ENCODE measurements around the gene SF3A1.

Gene SF3A1

DNA sequence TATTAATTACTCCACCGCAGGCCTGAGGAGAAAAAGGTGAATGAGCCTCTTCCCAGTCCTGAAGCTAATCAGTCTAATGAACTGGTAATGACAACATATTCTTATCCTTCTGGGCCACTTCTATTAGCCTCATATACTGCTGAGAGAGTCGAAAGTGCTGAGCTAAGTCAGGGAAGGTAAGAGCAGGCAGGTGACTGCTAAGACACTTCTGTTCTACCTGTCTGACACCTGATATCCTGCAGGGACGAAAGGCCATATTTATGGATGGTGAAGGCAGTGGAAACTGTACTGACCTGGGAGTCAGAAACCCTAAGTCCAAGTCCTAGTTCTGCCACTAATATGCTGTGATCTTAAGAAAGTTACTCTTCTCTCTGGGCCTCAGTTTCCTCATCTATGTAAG is 33.4 kb downstream of the SF3A1 start:
- DNase-seq (ENCODE audit: low spot score), result no peak

DNA sequence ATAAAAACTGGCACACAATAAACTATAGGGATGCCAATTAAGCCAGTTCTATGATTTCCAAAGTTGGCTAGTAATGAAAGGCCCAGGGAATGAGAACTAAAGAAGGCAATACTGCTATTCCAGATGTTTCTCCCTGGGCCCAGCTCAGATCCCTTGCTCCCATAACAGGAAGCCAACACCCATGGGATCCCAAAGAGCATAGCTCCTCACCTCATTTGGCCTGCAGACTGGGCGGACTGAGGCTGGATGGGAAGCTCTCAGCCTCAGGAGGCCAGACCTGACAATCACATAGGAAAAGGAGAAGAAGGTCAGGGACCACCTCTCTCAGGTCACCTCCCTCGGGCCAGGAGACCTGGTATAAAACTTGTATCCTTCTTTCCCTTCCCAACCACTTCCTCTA is 35.2 kb downstream of the SF3A1 start:
- DNase-seq (ENCODE audit: low spot score), result no peak

DNA sequence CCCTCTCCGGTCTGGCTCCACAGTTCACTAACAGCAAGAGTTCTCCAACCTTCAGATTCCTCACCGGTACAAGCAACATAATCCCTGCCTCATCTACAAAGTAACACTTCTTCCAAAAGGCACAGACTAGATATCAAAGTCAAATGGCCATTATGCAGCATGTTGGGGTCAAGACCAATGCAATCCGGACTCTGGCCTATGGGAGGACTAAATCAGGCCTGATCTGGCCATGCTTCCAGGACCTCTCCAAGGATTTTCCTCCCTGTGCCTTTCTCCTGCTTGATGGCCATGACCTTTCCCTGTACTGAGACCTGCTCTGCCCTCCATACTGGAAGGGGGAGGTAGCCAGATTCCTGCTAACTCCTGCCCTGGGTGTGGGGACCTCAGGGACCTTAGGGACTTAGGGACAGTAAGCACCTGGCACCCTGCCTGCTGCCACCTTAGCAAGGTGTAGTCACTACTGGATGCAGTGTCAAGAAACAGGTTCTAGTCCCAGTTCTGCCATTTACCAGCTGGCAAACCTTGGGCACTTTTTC is 36.6 kb downstream of the SF3A1 start:
- DNase-seq (ENCODE audit: low spot score), result no peak

DNA sequence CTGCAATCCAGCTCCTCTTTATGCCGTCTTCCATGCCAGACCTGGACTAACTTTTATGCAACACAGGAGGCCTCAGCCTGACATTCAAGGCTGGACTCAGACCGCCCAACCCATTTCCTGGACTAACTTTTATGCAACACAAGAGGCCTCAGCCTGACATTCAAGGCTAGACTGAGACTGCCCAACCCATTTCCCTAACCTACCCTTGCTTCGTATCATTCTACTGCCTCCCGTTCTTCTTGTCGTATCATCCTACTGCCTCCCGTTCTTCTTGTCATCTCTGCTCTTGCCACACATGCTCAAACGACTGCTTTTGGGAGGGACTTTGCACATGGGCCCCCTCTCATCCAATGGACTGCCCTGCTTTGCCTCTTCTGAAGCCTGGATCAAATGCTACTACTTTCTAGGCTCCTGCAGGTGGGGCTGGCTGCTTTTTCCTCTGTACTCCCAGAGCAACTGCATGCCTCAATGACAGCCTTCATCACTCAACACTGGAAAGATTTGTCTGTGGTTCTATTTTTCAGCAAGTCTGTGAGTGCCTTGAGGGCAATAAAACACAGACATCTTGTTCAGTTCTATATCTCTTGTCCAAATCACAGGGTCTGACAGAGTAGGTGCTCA is 37.8 kb downstream of the SF3A1 start:
- no peak for DNase-seq (ENCODE audit: low spot score)

DNA sequence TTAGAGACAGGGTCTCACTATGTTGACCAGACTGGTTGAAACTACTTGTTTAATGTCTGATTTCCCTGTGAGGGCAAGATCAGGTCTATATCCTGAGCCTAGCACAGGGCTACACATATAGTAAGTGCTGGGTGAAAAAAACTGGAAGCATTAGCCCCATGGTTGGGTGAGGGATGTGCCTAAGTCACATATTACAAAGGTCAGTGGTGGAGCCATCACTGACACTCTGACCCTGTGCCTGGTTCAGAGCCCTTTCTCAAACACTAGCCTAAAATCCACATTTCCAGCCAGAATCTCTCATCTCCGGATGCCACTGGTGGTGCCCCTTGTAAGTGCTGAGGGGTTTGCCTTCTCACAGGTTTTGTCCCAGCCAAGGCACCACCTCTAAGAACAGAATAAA is 38.9 kb downstream of the SF3A1 start:
- DNase-seq (ENCODE audit: low spot score), result no peak

DNA sequence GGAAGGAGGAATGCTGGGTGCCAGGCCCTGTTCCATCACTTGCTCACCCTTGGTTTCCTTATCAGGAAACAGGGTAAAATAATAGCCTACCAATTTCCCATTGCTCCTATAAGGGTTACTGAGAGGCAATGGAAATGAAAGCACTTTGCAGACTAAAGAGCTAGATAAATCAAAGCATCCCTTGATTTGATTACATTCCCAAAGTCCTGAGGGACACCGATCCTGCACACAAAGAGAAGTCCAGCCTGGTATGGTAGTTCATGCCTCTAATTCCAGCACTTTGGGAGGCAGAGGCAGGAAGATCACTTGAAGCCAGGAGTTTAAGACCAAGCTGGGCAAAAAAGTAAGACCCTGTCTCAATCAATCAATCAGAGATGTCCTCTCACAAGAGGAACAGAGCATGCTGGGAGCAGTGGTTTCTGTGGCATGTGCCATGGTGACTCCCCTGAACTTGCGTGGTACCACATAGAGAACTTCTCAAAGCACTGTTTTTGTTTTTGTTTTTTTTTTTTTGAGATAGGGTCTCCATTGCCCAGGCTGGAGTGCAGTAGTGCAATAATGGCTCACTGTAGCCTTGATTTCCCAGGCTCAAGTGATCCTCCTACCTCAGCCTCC is 40.6 kb downstream of the SF3A1 start:
- DNase-seq (ENCODE audit: low spot score), result no peak

DNA sequence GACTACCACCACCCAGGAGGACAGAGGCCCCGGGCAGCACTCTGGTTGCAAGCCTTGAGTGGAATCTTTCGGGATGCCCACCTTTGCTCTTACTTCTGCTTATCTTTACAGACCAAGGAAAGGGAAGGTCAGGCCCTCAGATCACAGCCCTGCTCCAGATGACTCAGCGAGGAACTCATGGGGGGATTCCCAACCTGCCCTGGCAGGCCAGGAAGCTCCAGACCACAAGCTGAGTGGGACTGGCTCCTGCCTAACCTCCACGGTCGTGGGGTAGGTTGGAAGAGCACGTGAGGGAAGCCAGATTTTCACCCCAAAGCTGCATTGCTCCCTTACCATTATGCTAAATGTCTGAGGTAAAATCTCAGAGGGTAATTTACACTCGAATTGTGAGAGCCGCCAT is 41.8 kb downstream of the SF3A1 start:
- peak; percentile 53 for DNase-seq (ENCODE audit: low spot score)

DNA sequence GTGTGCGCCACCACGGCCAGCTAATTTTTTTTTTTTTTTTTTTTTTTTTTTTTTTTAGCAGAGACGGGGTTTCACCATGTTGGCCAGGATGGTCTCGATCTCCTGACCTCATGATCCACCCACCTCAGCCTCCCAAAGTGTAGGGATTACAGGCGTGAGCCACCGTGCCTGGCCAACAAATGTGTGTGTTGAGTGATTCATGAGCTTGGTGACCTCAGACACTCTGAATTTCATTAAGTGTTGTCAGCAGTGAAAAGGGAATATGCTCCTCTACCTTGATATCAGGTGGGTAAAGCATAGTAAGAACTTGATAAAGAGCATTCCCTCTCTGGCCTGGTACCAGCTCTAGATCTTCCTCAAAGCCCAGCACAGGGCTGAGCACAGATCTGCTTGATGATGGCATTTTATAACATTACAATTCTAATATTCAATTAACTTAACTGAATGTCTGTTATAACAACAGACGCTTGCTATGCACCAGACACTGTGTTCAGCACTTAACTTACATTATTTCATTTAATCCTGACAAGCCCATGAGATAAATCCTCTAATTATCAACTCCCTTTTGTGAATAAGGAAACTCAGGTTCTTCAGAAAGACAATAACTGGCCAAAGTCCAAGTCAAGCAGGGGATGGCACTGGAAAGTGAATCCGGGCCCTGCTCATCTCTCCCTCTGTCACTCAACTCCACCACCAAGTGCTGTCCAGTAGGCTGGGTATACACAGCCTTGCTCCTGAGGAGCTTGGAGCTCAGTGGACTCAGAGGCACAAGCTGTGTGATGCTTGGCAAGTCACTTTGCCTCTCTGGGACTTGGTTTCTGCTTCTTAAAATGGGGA is 42.9 kb downstream of the SF3A1 start:
- no peak for DNase-seq (ENCODE audit: low spot score)

DNA sequence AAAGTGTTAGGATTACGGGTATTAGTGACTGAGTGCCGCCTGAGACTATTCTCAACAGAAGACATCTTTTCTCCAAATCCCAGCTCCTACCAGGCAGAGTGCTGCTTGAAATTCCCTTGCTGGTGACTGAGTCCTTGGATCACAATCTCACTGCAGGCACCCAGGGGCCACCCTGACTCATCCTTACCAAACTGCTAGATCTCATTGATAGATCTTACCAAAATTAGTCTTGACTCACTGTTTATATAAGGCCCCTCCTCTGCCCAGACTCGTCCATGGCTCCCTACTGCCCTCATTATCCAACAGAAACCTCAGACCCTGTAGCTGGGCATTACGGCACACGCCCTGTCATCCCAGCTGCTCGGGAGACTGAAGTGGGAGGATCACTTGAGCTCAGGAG is 44.6 kb downstream of the SF3A1 start:
- DNase-seq (ENCODE audit: low spot score), result no peak

DNA sequence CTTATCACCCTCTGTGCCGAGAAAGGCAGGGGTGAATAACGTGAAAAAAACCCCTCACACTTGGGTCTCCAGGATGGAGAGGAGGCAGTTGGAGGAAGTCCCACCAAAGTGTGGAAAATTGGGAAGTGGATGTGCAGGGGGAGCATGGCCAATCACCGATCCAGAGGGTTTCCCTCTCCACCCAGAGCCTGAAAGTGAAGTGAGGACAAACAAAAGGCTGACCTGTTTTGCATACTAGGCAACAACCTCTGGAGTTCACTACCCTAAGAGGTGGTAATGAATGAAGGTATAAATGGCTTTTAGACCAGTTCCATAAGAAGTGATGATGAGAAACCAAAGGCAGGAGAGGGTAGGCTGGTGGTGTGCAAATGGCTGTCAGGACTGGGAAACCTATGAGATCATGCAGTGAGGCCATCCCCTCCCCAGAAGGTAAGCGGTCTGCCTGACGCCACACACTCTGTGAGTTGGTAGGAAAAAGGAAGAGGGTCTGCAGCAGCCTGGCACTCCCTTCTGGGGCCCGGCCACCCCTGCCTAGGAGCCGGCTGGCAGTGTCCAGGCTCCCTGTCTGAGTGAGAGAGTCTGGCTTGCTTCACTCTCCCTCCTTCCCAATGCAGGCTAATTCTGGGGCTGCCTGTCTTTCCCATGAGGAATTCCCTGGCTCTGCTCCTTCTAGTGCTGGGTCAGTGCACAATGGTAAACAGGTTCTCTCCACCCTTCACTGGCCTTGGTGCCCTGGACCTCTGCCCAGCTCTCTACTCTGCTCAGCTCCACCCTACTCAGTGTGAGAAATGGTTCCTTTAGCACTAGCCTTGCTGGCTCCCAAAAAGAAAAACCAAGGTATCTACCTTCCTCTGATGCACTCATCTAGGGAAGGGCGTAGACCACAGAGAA is 45.6 kb downstream of the SF3A1 start:
- no peak for DNase-seq (ENCODE audit: low spot score)

DNA sequence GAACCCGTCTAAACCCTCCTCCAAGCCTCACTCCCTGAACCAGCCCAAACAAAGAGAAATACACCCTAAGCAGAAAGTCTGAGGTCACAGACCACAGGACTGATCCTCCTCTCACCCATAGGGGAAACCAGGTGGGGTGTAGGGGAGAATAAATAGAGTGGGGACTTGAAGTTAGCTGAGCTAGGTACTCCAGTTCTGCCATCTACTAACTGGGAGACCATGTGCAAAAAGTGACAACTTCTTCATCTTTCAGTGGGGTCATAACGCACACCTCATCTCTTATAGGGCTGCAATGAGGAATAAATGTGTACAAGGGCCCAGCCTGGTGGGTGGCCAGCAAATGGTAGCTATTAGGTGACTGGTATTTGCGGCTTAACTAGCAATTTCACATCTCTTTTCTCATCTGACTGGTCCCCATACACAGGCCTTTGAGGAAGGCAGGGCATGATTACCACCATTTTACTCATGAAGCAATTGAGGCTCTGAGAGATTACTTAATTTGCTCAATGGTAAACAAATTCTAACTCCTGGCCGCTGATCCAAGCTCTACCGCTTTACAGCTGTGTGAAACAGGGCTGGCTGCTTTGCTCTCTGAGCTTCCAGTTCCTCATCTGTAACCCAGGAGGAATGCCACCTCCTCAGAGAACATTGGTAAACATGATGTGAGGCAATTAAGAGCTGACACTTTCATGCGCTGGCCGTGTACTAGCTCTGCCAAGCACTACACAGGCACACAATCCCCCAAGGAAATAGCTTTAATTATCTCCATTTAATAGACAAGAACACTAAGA is 46.5 kb downstream of the SF3A1 start:
- DNase-seq (ENCODE audit: low spot score), result peak; percentile 51

DNA sequence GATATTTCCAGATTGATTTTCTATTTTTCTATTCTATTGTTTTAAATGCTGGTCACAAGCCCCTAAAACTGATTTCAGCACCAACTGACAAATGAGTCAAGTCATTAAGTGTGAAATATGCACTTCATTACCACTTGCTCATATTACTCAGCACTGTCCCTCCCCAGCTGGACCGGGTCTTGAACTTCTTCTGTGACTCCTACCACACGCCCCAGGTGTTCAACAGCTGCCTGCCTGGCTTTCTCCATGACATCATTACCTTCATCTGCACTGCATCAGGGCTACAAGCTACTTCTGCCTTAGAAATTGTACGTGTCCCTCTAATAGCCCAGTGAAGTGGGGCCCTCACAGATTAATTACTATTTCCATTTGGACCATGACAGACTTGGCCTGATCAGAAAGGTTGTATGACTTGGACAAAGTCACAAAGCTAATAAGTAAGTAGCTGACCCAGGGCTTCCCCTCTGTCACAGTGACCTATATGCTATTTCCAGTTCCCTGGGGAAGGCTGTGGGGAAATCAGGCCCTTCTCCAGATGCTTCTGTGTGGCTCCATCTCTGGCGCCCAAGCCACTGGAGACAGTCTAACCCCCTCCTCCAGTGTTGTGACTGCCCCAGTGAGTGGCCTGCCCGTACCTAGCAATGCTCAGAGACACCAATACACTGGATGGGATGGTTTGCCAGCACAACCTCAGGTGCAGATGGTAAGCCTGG is 48.0 kb downstream of the SF3A1 start:
- peak; percentile 33 for DNase-seq (ENCODE audit: low spot score)

DNA sequence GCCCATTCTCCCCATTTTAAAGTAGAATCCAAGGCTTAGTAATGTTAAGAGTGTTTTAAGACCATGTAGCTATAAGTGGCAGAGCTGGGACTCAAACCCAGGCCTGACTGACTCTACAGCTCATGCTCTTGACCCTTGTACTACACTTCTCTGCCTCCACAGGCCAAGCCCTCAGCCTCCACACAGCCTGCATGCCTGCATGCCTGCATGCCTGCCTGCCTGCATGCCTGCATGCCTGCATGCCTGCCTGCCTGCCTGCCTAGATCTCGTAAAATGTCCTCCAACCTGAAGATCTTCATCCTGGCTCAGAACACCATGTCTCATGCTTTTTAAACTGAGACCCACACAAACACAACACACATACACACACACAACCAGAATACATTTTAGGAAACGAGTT is 48.6 kb downstream of the SF3A1 start:
- no peak for DNase-seq (ENCODE audit: low spot score)

DNA sequence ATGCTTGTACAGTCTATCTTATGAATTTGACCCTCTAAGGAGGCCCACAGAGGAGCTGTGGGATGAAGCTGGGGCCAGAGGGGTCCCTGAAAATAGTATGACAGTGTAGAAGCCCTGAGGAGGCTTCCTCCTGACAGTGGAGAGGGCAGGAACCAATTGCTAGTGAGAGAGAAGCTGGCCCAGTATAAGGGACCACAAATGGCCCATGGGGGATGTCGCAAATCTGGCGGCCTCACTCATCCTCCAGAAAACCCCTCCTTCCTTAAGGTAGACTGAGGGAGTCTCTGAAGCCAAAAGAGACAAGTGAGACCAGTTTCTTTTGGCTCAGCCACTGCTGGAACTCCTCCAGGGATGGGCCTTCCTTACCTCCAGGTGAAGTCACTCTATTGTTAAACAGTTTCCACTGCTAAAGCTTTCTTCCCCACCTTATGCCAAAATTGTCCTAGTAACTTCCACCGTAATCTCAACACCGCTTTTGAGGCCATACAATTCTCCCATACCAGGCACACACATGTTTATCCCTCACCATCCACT is 49.6 kb downstream of the SF3A1 start:
- peak; percentile 28 for DNase-seq (ENCODE audit: low spot score)

DNA sequence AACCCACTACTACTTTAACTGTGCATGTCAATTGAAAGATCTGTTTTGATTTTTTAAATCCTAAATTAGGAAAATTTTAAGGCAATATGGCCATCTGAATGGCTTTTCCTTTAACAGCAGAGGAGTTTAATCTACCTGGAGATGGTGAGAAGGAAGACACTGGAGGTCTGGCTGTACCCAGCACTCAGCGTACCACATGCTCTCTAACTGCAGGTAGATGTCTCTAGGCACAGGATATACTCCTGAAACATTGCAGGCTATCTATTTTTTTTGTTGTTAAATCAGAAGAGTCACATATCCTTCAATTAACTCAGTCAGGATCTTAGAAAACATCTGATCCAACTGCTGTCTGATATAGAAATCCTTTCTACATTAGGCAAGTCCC is 50.1 kb downstream of the SF3A1 start:
- DNase-seq (ENCODE audit: low spot score), result no peak

DNA sequence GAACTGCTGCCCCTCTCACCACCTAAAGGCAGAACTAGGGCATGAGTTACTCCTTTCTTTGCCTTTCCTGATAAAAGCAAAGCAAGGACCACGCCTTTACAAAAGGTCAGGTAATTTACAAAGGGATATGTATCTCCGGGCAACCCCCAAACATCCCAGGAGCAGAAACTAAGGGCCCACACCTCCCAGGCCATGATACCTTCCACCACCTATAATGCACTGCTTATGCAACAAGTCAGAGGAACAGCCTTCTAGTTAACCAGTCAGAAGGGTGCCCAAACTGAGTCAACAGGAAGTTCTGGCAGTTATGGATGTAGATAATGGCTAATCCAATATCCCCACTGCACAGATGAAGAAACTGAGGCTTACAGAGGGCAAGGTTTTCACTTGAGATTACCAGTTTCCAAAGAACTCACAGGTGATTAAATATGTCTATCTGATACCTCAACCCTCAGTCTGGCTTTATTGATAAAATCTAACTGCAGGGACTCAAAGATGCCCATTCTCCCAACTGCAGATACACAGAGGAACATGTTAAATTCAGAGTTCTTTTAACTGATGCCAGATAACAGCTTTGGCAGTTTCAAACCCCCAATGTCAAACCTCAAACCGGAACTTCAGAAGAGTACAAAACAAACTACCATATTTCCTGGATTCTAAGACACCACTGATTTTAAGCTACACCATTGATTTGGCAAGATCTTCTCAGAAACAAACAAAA is 50.6 kb downstream of the SF3A1 start:
- peak; percentile 74 for DNase-seq (ENCODE audit: low spot score)

DNA sequence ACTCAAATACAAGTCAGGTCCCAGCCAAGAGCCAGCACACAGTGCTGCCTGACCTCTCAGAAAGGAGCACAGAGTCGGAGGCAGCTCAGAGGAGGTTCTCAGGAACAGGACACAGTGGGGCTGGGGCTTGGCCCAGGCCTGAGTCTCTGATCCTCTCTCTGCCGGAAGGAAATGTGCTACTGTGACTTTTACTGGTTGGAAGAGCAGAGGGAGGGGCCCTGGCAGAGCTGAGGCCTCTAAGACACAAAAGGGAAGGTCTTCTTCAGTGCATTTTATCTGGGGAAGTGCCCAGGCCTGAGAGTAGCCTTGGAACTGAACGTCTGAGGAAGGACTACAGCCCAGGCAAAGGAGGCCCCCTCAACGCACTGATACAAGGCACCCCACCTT is 51.2 kb downstream of the SF3A1 start:
- peak; percentile 78 for DNase-seq (ENCODE audit: low spot score)

DNA sequence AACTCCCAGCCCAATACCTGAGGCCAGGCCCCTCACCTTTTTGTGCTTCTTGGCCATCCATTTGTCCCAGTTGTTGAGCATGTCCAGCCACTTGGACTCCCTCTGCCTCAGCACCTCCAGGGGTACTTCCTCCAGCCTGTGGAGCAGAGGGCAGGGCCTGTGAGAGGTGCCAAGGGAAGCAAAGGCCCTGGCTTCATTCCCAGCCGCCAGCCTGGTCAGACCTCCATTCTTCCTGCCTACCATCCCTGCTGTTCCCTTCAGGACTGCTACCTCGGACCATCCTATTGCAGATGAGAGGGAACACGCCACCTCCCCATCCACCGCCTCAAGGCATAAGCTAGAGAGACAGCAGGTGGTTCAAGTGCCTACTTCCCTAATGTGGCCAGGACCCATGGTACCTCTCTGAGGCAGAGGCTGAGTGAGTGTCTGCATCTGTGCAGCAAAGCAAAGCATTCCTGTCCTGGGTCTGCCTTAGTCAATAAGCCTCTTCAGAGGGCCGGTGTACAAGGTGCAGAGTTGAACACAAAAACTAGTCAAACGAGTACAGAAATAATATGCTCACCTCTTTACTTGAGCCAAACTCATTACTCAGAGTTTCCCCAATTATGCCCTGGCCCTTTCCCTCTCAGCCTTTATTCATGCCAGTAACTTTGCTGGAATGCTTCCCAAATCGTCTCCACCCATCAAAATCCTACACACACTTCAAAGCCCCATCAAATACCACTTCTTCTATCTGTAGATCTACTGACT is 52.0 kb downstream of the SF3A1 start:
- no peak for DNase-seq (ENCODE audit: low spot score)

DNA sequence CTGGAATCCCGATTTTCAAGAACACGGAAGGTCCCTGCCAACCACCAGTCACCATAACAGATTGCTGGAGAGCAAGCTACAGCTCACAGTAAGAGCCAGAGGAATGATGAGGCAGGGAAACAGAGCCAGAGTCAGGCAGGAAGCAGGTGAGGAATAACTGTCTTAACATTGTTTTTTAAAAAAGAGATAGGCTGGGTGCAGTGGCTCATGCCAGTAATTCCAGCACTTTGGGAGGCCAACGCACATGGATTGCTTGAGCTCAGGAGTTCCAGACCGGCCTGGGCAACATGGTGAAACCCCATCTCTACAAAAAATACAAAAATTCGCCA is 53.9 kb downstream of the SF3A1 start:
- no peak for DNase-seq (ENCODE audit: low spot score)

All from CD4-positive, alpha-beta T cell treated with Interleukin-6 at 100 ng/mL for 8 hours (primary cell).